HEK293 (cell line): ENCODE measurements around the gene DDX10.
A peak's percentile ranks its signal among the peaks of the same experiment; 100 is the strongest.

Experiments
- CTCF ChIA-PET: fragments of 350-600 bp; formaldehyde crosslinking; extraction: SDS; loops from one replicate; lab custom pipeline; 2021; ENCODE audit warnings: antibody characterized with exemption; lab: Yijun Ruan, JAX
- POLR2A ChIA-PET: fragments of 300-600 bp; formaldehyde crosslinking; extraction: SDS; loops from one replicate; lab custom pipeline; 2020; ENCODE audit warnings: antibody characterized with exemption, inconsistent platforms; lab: Yijun Ruan, JAX
- H3K27ac ChIP-seq: fragments of 200-500 bp; sonication (Bioruptor generic); 2 replicates; pipeline ENCODE4 v1.5.1; 2014; ENCODE audit warnings: low read depth, low read length, control low read depth, inconsistent platforms; ENCODE audit errors: extremely low read depth
- H3K36me3 ChIP-seq, 2 experiments: fragments of 200-500 bp in 1 of 2; sonication (Bioruptor generic) in 1 of 2; 1 replicate in 1 of 2; 2 replicates in 1 of 2; pipeline ENCODE4 v1.5.1; 2014 to 2017; ENCODE audit warnings: inconsistent platforms in 2 of 2, low read length in 2 of 2; ENCODE audit not compliant: control insufficient read depth in 2 of 2, insufficient read depth in 1 of 2
- H3K4me1 ChIP-seq: fragments of 200-500 bp; sonication (Bioruptor generic); 2 replicates; pipeline ENCODE4 v1.5.1; 2014; ENCODE audit warnings: mild to moderate bottlenecking, low read length, inconsistent platforms; ENCODE audit not compliant: control insufficient read depth, insufficient read depth
- H3K4me3 ChIP-seq: 2 replicates; pipeline ENCODE4 v1.5.1; 2011; ENCODE audit warnings: low read depth, mild to moderate bottlenecking, control low read depth, low read length, moderate library complexity
- H3K9me3 ChIP-seq: fragments of 200-500 bp; sonication (Bioruptor generic); 2 replicates; pipeline ENCODE4 v1.5.1; 2014; ENCODE audit warnings: low read depth, low read length, inconsistent platforms; ENCODE audit not compliant: control insufficient read depth, insufficient read depth
- HOXD13 ChIP-seq: sonication (generic); formaldehyde crosslinking; IDR thresholded peaks from 2 replicates; pipeline ENCODE4 v1.8.0; 2022; ENCODE audit warnings: missing genetic modification reagents, borderline replicate concordance
- SP2 ChIP-seq: fragments of 450-650 bp; formaldehyde crosslinking; IDR thresholded peaks from 2 replicates; pipeline ENCODE4 v1.5.1; 2016; ENCODE audit warnings: missing biosample characterization, missing genetic modification characterization
- SP7 ChIP-seq: fragments of 450-650 bp; formaldehyde crosslinking; IDR thresholded peaks from 2 replicates; pipeline ENCODE4 v1.5.1; 2016; ENCODE audit warnings: missing biosample characterization, missing genetic modification characterization
- YY2 ChIP-seq: fragments of 450-650 bp; formaldehyde crosslinking; IDR thresholded peaks from 2 replicates; pipeline ENCODE4 v1.5.1; 2016; ENCODE audit warnings: missing biosample characterization, missing genetic modification characterization
- ZBTB21 ChIP-seq: fragments of 450-650 bp; formaldehyde crosslinking; IDR thresholded peaks from 2 replicates; pipeline ENCODE4 v1.5.1; 2017; ENCODE audit warnings: missing biosample characterization, missing genetic modification characterization
- ZNF132 ChIP-seq: fragments of 450-650 bp; formaldehyde crosslinking; IDR thresholded peaks from 2 replicates; pipeline ENCODE4 v1.5.1; 2017; ENCODE audit warnings: missing biosample characterization, missing genetic modification characterization, borderline replicate concordance
- ZNF155 ChIP-seq: fragments of 450-650 bp; formaldehyde crosslinking; IDR thresholded peaks from 2 replicates; pipeline ENCODE4 v1.5.1; 2016; ENCODE audit warnings: missing biosample characterization, missing genetic modification characterization
- ZNF169 ChIP-seq: fragments of 450-650 bp; formaldehyde crosslinking; IDR thresholded peaks from 2 replicates; pipeline ENCODE4 v1.5.1; 2016; ENCODE audit warnings: missing biosample characterization, missing genetic modification characterization
- ZNF214 ChIP-seq: fragments of 450-650 bp; formaldehyde crosslinking; IDR thresholded peaks from 2 replicates; pipeline ENCODE4 v1.5.1; 2017; ENCODE audit warnings: missing biosample characterization, mild to moderate bottlenecking, missing genetic modification characterization, borderline replicate concordance
- ZNF423 ChIP-seq: fragments of 450-650 bp; formaldehyde crosslinking; IDR thresholded peaks from 2 replicates; pipeline ENCODE4 v1.5.1; 2016; ENCODE audit warnings: missing biosample characterization, missing genetic modification characterization
- ZNF549 ChIP-seq: fragments of 450-650 bp; IDR thresholded peaks from 2 replicates; pipeline ENCODE4 v1.5.1; 2018; ENCODE audit warnings: missing biosample characterization, missing genetic modification characterization, mild to moderate bottlenecking, inconsistent platforms, moderate library complexity
- ZNF596 ChIP-seq: fragments of 450-650 bp; IDR thresholded peaks from 2 replicates; pipeline ENCODE4 v1.5.0; 2018; ENCODE audit warnings: missing biosample characterization, mild to moderate bottlenecking, missing genetic modification characterization, moderate library complexity
- ZNF837 ChIP-seq: fragments of 450-650 bp; formaldehyde crosslinking; IDR thresholded peaks from 2 replicates; pipeline ENCODE4 v1.5.1; 2016; ENCODE audit warnings: missing biosample characterization, missing genetic modification characterization
- ZSCAN30 ChIP-seq: fragments of 450-650 bp; IDR thresholded peaks from 2 replicates; pipeline ENCODE4 v1.5.1; 2018; ENCODE audit warnings: missing biosample characterization, mild to moderate bottlenecking, missing genetic modification characterization, moderate library complexity
- ZXDB ChIP-seq: fragments of 450-650 bp; formaldehyde crosslinking; IDR thresholded peaks from 2 replicates; pipeline ENCODE4 v1.5.1; 2016; ENCODE audit warnings: missing biosample characterization, missing genetic modification characterization
- TF ChIP-seq, protein P1 (sequence below): fragments of 450-650 bp; formaldehyde crosslinking; IDR thresholded peaks from 2 replicates; pipeline ENCODE4 v1.5.1; 2016; ENCODE audit warnings: missing biosample characterization, missing genetic modification characterization
- TF ChIP-seq, protein P2 (sequence below): fragments of 450-650 bp; formaldehyde crosslinking; IDR thresholded peaks from 2 replicates; pipeline ENCODE4 v1.5.1; 2016; ENCODE audit warnings: missing biosample characterization, missing genetic modification characterization
- TF ChIP-seq, protein P3 (sequence below): fragments of 450-650 bp; formaldehyde crosslinking; IDR thresholded peaks from 2 replicates; pipeline ENCODE4 v1.5.1; 2016; ENCODE audit warnings: missing biosample characterization, missing genetic modification characterization

DDX10 gene

DNA sequence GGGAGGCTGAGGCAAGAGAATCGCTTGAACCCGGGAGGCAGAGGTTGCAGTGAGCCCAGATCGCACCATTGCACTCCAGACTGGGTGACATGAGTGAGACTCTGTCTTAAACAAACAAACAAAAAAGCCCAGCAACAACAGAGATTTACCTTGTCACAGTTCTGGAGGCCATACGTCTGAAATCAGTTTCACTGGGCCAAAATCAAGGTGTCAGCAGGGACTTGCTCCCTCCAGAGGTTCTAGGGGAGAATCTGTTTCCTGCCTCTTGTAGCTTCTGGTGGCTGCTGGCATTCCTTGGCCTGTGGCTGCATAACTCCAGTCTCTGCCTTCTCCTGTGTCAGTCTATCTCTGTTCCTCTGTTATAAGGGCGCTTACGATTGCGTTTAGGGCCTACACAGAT, 1.5 kb downstream of the DDX10 start:
- POLR2A ChIA-PET: no interaction called here
- no peak overlapping the region for H3K4me3 ChIP-seq
- CTCF ChIA-PET: no interaction called here
- TF ChIP-seq, protein P1, sequence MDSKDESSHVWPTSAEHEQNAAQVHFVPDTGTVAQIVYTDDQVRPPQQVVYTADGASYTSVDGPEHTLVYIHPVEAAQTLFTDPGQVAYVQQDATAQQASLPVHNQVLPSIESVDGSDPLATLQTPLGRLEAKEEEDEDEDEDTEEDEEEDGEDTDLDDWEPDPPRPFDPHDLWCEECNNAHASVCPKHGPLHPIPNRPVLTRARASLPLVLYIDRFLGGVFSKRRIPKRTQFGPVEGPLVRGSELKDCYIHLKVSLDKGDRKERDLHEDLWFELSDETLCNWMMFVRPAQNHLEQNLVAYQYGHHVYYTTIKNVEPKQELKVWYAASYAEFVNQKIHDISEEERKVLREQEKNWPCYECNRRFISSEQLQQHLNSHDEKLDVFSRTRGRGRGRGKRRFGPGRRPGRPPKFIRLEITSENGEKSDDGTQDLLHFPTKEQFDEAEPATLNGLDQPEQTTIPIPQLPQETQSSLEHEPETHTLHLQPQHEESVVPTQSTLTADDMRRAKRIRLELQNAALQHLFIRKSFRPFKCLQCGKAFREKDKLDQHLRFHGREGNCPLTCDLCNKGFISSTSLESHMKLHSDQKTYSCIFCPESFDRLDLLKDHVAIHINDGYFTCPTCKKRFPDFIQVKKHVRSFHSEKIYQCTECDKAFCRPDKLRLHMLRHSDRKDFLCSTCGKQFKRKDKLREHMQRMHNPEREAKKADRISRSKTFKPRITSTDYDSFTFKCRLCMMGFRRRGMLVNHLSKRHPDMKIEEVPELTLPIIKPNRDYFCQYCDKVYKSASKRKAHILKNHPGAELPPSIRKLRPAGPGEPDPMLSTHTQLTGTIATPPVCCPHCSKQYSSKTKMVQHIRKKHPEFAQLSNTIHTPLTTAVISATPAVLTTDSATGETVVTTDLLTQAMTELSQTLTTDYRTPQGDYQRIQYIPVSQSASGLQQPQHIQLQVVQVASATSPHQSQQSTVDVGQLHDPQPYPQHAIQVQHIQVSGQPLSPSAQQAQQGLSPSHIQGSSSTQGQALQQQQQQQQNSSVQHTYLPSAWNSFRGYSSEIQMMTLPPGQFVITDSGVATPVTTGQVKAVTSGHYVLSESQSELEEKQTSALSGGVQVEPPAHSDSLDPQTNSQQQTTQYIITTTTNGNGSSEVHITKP (tag by site-specific recombination): 0 out of 2 replicates have a peak, but pooled peaks have one; percentile 19
- no peak for TF ChIP-seq ZNF155 (tag by site-specific recombination)
- 0 out of 2 replicates have a peak, but pooled peaks have one; percentile 47 for TF ChIP-seq ZSCAN30 (tag by site-specific recombination)
- H3K4me1 ChIP-seq: no peaks in the 10 kb centered on the region
- H3K9me3 ChIP-seq: no peaks in the 10 kb centered on the region
- H3K36me3 ChIP-seq: peaks cover 0 to 30% of the 10 kb centered on the region in 2 experiments; a peak in 1 of 3 replicates
- H3K27ac ChIP-seq: no peak overlapping the region

DNA sequence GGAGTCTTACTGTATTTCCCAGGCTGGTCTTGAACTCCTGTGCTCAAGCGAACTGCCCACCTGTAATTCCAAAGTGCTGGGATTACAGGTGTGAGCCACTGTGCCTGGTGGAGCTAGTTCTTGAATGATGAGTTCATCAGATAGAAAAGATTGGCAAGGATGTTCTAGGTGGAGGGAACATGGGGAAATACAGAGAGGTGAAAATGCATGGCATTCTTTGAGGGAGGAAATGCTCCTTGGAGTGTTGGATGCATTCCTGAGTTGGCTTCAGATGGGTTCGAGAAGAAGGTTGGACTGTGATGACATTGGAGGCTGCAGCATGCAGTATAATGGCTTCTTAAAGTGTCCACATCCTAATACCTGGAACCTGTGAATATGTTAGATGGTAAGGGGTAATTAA, 4.4 kb downstream of the DDX10 start:
- CTCF ChIA-PET: no interaction called here
- no peak for TF ChIP-seq ZNF596 (tag by site-specific recombination)
- TF ChIP-seq YY2 (tag by site-specific recombination): no peak
- TF ChIP-seq ZNF169 (tag by site-specific recombination): no peak
- TF ChIP-seq, protein P2, sequence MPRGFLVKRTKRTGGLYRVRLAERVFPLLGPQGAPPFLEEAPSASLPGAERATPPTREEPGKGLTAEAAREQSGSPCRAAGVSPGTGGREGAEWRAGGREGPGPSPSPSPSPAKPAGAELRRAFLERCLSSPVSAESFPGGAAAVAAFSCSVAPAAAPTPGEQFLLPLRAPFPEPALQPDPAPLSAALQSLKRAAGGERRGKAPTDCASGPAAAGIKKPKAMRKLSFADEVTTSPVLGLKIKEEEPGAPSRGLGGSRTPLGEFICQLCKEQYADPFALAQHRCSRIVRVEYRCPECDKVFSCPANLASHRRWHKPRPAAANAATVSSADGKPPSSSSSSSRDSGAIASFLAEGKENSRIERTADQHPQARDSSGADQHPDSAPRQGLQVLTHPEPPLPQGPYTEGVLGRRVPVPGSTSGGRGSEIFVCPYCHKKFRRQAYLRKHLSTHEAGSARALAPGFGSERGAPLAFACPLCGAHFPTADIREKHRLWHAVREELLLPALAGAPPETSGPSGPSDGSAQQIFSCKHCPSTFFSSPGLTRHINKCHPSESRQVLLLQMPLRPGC (tag by site-specific recombination): no peak
- no peak for TF ChIP-seq ZNF423 (tag by site-specific recombination)
- TF ChIP-seq, all 188 proteins: peak for 0
- POLR2A ChIA-PET: no interaction called here
- peaks cover 0 to 30% of the 10 kb centered on the region in 2 experiments; a peak in 1 of 3 replicates for H3K36me3 ChIP-seq
- H3K4me3 ChIP-seq: no peak overlapping the region
- no peaks in the 10 kb centered on the region for H3K4me1 ChIP-seq
- no peaks in the 10 kb centered on the region for H3K9me3 ChIP-seq
- no peak overlapping the region for H3K27ac ChIP-seq

DNA sequence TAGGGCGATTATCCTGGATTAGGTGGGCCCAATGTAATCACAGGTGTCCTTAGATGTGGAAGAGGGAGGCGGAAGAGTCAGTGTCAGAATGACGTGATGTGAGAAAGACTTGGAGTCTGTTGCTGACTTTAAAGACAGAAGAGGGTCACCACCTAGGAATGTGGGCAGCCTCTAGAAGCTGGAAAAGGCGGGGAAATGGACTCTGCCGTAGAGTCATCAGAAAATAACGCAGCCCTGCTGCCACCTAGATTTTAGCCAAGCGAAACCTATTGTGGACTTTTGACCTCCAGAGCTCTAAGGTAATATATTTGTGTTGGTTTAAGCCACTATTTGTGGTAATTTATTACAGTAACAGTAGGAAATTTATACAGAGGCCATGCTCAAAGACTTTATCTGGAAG, 4.8 kb downstream of the DDX10 start:
- CTCF ChIA-PET: no interaction called here

More for the DNA sequence above, 4.8 kb downstream of the DDX10 start:
- Histone ChIP-seq H3K4me3 (no peak overlapping the region), H3K4me1 (no peaks in the 10 kb centered on the region), H3K9me3 (no peaks in the 10 kb centered on the region), H3K36me3 (peaks cover 0 to 30% of the 10 kb centered on the region in 2 experiments; a peak in 1 of 3 replicates), H3K27ac (no peak overlapping the region)
- POLR2A ChIA-PET: no interaction called here
- TF ChIP-seq ZXDB (tag by site-specific recombination): no peak
- TF ChIP-seq SP2: no peak
- no peak for TF ChIP-seq ZBTB21 (tag by site-specific recombination)
- TF ChIP-seq, protein P3, sequence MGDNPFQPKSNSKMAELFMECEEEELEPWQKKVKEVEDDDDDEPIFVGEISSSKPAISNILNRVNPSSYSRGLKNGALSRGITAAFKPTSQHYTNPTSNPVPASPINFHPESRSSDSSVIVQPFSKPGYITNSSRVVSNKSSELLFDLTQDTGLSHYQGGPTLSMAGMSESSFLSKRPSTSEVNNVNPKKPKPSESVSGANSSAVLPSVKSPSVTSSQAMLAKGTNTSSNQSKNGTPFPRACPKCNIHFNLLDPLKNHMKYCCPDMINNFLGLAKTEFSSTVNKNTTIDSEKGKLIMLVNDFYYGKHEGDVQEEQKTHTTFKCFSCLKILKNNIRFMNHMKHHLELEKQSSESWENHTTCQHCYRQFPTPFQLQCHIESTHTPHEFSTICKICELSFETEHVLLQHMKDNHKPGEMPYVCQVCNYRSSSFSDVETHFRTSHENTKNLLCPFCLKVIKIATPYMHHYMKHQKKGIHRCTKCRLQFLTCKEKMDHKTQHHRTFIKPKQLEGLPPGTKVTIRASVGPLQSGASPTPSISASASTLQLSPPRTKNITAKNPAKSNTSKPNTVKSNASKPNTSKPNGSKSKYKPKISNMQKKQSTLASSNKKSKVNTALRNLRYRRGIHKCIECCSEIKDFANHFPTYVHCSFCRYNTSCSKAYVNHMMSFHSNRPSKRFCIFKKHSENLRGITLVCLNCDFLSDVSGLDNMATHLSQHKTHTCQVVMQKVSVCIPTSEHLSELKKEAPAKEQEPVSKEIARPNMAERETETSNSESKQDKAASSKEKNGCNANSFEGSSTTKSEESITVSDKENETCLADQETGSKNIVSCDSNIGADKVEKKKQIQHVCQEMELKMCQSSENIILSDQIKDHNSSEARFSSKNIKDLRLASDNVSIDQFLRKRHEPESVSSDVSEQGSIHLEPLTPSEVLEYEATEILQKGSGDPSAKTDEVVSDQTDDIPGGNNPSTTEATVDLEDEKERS (tag by site-specific recombination): no peak
- no peak for TF ChIP-seq ZNF549
- TF ChIP-seq HOXD13 (CRISPR knock-in tag): no peak
- no peak for TF ChIP-seq ZNF132 (tag by site-specific recombination)
- no peak for TF ChIP-seq ZNF837 (tag by site-specific recombination)
- TF ChIP-seq, protein P2 (tag by site-specific recombination): no peak
- TF ChIP-seq ZNF214: no peak
- TF ChIP-seq SP7: no peak
